OCI-LY7 (cell line): Measurements from ENCODE around the gene PAOX.

Experiments used
- CTCF ChIP-seq: fragments of 200-600 bp; sonication (generic); conservative IDR thresholded peaks from 2 replicates; pipeline ENCODE4 v1.5.1; 2014; ENCODE audit warnings: mild to moderate bottlenecking, antibody characterized with exemption, low read length, moderate library complexity, mixed read lengths
- EZH2phosphoT487 ChIP-seq: fragments of 200-600 bp; sonication (generic); IDR thresholded peaks from 2 replicates; pipeline ENCODE4 v1.6.1; 2018; ENCODE audit warnings: low read depth, borderline replicate concordance, mild to moderate bottlenecking, mixed run types, antibody characterized with exemption, low read length, moderate library complexity, mixed read lengths

- TF ChIP-seq CTCF (no peak), EZH2phosphoT487 (no peak)
Observed at GRCh38 chr10:133377818-133378250, 1.2 kb upstream of the PAOX start.
